SK-N-MC (cell line): Measurements from ENCODE around the gene ELF5.

Source experiments
- EZH2 ChIP-seq: fragments of 200-600 bp; sonication (generic); IDR thresholded peaks from one replicate; pipeline ENCODE4 v1.6.1; 2017; ENCODE audit warnings: antibody characterized with exemption
- FOXP2 ChIP-seq: optimal IDR thresholded peaks from 2 replicates; pipeline ENCODE3; 2011; ENCODE audit warnings: mild to moderate bottlenecking, moderate library complexity; ENCODE audit not compliant: insufficient read depth; ENCODE audit errors: extremely low read length, control extremely low read depth
- POLR2AphosphoS5 ChIP-seq: IDR thresholded peaks from 2 replicates; pipeline ENCODE4 v1.6.1; 2012; ENCODE audit warnings: mild to moderate bottlenecking, low read depth, low read length, borderline replicate concordance

DNA sequence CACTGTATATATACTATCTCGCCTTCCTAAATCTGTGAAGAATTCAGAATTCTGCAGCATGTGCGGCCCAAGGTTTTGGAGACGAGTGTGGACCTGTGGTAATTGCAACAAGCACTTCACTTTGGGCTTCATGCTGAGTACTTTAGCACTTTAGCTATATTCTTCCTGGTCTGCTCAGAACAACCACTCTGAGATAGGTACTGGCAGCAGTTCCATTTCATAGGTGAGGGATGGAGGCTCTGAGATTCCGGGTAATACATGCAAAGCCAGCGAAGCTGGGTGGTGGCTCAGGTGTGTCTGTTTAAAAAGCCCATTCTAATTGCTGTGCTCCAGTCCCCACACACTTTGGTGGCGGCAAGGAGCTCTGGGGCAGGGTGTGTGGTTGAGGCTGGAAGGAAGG lies 6.4 kb downstream of the ELF5 start:
- no peak for TF ChIP-seq EZH2
- no peak for TF ChIP-seq POLR2AphosphoS5
- TF ChIP-seq FOXP2: no peak
